ENCODE data around the gene ANKRD18A. TPM values are rescaled to one million over a fixed set of nuclear protein-coding genes. Genes with fewer than 3 reads are reported as not detected.

Gene ANKRD18A
- total and polyA plus RNA-seq, 2 of the 13 experiments (the other 11 are each of a cell fraction or from before 2014, with no cell fraction given), result 5.9 to 7.6 TPM

DNA sequence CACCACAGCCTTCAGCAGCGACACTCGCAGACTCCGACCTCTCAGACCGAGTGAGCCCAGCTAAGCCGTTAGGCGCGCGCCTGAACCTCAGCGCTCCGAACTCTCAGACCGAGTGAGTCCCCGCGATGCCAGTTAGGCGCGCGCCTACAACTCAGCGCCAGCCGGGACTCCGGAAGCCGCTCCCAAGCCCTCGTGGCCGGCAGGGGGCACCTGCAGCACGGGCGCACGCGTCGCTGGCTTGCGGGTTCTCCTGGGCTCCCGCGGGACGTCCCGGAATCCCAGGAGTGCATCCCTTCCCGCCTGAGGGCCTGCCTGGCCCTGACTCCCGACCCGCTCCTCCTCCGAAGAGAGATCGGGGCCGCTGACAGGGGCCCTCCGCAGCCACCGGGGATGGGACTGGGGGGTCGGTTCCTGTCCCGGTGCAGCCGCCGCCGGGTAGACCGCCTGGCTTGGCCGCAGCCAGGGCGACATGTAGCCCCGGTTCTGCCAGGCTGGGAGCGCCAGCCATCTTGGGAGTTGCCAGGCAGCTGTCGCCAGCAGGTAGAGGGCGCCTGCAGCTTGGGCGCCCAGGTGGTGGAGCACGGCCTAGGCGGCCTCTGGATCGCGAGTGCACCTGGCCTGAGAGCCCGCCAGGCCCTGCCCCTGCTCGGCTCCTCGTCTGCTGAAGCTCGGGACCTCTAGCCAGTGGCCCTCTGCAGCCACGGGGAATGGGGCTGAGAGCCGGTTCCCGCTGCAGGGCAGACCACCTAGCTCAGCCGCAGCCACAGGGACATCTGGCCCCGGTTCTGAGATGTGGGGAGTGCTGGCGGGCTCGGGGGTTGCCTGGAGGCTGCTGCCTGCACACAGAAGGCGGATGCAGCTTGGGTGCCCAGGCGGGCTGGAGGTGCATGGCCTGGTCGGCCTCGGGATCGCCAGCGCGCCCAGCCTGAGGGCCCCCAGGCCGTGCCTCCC lies at the start of gene ANKRD18A (continued):
- TF ChIP-seq, protein P1, sequence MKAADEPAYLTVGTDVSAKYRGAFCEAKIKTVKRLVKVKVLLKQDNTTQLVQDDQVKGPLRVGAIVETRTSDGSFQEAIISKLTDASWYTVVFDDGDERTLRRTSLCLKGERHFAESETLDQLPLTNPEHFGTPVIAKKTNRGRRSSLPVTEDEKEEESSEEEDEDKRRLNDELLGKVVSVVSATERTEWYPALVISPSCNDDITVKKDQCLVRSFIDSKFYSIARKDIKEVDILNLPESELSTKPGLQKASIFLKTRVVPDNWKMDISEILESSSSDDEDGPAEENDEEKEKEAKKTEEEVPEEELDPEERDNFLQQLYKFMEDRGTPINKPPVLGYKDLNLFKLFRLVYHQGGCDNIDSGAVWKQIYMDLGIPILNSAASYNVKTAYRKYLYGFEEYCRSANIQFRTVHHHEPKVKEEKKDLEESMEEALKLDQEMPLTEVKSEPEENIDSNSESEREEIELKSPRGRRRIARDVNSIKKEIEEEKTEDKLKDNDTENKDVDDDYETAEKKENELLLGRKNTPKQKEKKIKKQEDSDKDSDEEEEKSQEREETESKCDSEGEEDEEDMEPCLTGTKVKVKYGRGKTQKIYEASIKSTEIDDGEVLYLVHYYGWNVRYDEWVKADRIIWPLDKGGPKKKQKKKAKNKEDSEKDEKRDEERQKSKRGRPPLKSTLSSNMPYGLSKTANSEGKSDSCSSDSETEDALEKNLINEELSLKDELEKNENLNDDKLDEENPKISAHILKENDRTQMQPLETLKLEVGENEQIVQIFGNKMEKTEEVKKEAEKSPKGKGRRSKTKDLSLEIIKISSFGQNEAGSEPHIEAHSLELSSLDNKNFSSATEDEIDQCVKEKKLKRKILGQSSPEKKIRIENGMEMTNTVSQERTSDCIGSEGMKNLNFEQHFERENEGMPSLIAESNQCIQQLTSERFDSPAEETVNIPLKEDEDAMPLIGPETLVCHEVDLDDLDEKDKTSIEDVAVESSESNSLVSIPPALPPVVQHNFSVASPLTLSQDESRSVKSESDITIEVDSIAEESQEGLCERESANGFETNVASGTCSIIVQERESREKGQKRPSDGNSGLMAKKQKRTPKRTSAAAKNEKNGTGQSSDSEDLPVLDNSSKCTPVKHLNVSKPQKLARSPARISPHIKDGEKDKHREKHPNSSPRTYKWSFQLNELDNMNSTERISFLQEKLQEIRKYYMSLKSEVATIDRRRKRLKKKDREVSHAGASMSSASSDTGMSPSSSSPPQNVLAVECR (CRISPR knock-in tag; IDR thresholded peaks at IDR 0.05; ENCODE audit: borderline replicate concordance), result peak; percentile 78; the same call in 1 of the 2 replicates
- peak; percentile 73; the same call in 1 of the 2 replicates for TF ChIP-seq ZNF331 (CRISPR knock-in tag; IDR thresholded peaks at IDR 0.05)
- no peak for TF ChIP-seq ZNF10 (CRISPR knock-in tag; IDR thresholded peaks at IDR 0.05; ENCODE audit: borderline replicate concordance, low read depth)
- peak; percentile 34; the same call in 1 of the 2 replicates for TF ChIP-seq ZXDC (CRISPR knock-in tag; IDR thresholded peaks at IDR 0.05)
- peak; percentile 86; the same call in 1 of the 2 replicates for TF ChIP-seq ZMYM2 (CRISPR knock-in tag; IDR thresholded peaks at IDR 0.05)
- no peak for TF ChIP-seq TBX3 (IDR thresholded peaks at IDR 0.05; ENCODE audit: borderline replicate concordance)
- TF ChIP-seq, protein P2, sequence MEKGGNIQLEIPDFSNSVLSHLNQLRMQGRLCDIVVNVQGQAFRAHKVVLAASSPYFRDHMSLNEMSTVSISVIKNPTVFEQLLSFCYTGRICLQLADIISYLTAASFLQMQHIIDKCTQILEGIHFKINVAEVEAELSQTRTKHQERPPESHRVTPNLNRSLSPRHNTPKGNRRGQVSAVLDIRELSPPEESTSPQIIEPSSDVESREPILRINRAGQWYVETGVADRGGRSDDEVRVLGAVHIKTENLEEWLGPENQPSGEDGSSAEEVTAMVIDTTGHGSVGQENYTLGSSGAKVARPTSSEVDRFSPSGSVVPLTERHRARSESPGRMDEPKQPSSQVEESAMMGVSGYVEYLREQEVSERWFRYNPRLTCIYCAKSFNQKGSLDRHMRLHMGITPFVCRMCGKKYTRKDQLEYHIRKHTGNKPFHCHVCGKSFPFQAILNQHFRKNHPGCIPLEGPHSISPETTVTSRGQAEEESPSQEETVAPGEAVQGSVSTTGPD (CRISPR knock-in tag; IDR thresholded peaks at IDR 0.05), result 0 out of 2 replicates have a peak, but pooled peaks have one; percentile 48
- no peak; the same call in 1 of the 2 replicates for TF ChIP-seq FOSL2 (CRISPR knock-in tag; IDR thresholded peaks at IDR 0.05)
- peak; percentile 76; the same call in 1 of the 2 replicates for TF ChIP-seq ZNF275 (CRISPR knock-in tag; IDR thresholded peaks at IDR 0.05; ENCODE audit: borderline replicate concordance)
- TF ChIP-seq ZNF850 (CRISPR knock-in tag; conservative IDR thresholded peaks at IDR 0.05), result no peak
- no peak for TF ChIP-seq ZNF512 (CRISPR knock-in tag; IDR thresholded peaks at IDR 0.05)
- TF ChIP-seq ZNF576 (CRISPR knock-in tag; IDR thresholded peaks at IDR 0.05), result 0 out of 2 replicates have a peak, but pooled peaks have one; percentile 40
- 0 out of 2 replicates have a peak, but pooled peaks have one; percentile 51 for TF ChIP-seq ZNF383 (CRISPR knock-in tag; IDR thresholded peaks at IDR 0.05; ENCODE audit: borderline replicate concordance)
- no peak for TF ChIP-seq ZNF382 (CRISPR knock-in tag; IDR thresholded peaks at IDR 0.05; ENCODE audit: borderline replicate concordance)
